H9 (cell line): ENCODE data around the gene NUAK2. TPM values are rescaled to one million over a fixed set of nuclear protein-coding genes. Genes with fewer than 3 reads are reported as not detected.

Source experiments
- DNase-seq: peaks from one replicate; pipeline ENCODE4 v3.0.0-alpha.2; 2017
- H2AFZ ChIP-seq: one replicate; pipeline ENCODE4 v1.6.1; 2013; ENCODE audit warnings: mild to moderate bottlenecking, low read length, control low read depth, moderate library complexity
- H2AK5ac ChIP-seq: 2 replicates; pipeline ENCODE4 v1.6.1; 2013; ENCODE audit warnings: low read length, control low read depth, mixed read lengths; ENCODE audit not compliant: insufficient read length
- H2BK120ac ChIP-seq: one replicate; pipeline ENCODE4 v1.6.1; 2013; ENCODE audit warnings: low read depth, mild to moderate bottlenecking, low read length, control low read depth, inconsistent platforms; ENCODE audit not compliant: poor library complexity, severe bottlenecking
- H2BK12ac ChIP-seq: 2 replicates; pipeline ENCODE4 v1.6.1; 2013; ENCODE audit warnings: low read length, control low read depth, mixed read lengths, low read depth; ENCODE audit not compliant: insufficient read length
- H2BK15ac ChIP-seq: 2 replicates; pipeline ENCODE4 v1.6.1; 2013; ENCODE audit warnings: low read depth, low read length, control low read depth
- H2BK20ac ChIP-seq: one replicate; pipeline ENCODE4 v1.6.1; 2013; ENCODE audit warnings: low read depth, mild to moderate bottlenecking, low read length, control low read depth, inconsistent platforms; ENCODE audit not compliant: poor library complexity, severe bottlenecking
- H2BK5ac ChIP-seq: 2 replicates; pipeline ENCODE4 v1.6.1; 2013; ENCODE audit warnings: low read length, control low read depth, mixed read lengths; ENCODE audit not compliant: insufficient read length
- H3K14ac ChIP-seq: 2 replicates; pipeline ENCODE4 v1.6.1; 2013; ENCODE audit warnings: low read length, control low read depth; ENCODE audit not compliant: insufficient read depth
- H3K18ac ChIP-seq: 2 replicates; pipeline ENCODE4 v1.6.1; 2013; ENCODE audit warnings: low read depth, mild to moderate bottlenecking, mixed read lengths, low read length, control low read depth; ENCODE audit not compliant: insufficient read length
- H3K23ac ChIP-seq: 2 replicates; pipeline ENCODE4 v1.6.1; 2013; ENCODE audit warnings: low read length, control low read depth, mixed read lengths, low read depth; ENCODE audit not compliant: insufficient read length
- H3K23me2 ChIP-seq: 2 replicates; pipeline ENCODE4 v1.6.1; 2013; ENCODE audit warnings: low read depth, mild to moderate bottlenecking, mixed read lengths, low read length, control low read depth; ENCODE audit not compliant: insufficient read length, poor library complexity, severe bottlenecking
- H3K27ac ChIP-seq: 2 replicates; pipeline ENCODE4 v1.5.1; 2013; ENCODE audit warnings: low read length, control low read depth, mixed read lengths, low read depth; ENCODE audit not compliant: insufficient read length
- H3K27me3 ChIP-seq: 2 replicates; pipeline ENCODE4 v1.6.1; 2013; ENCODE audit warnings: low read length, control low read depth, inconsistent platforms; ENCODE audit not compliant: insufficient read depth
- H3K4ac ChIP-seq: 2 replicates; pipeline ENCODE4 v1.6.1; 2013; ENCODE audit warnings: low read depth, mild to moderate bottlenecking, control low read depth, inconsistent platforms, low read length, moderate library complexity
- H3K4me1 ChIP-seq: 2 replicates; pipeline ENCODE4 v1.6.1; 2013; ENCODE audit warnings: low read length, control low read depth, inconsistent platforms; ENCODE audit not compliant: insufficient read depth
- H3K4me2 ChIP-seq: 2 replicates; pipeline ENCODE4 v1.6.1; 2013; ENCODE audit warnings: low read length, control low read depth, mixed read lengths; ENCODE audit not compliant: insufficient read length, insufficient read depth
- H3K56ac ChIP-seq: 2 replicates; pipeline ENCODE4 v1.6.1; 2013; ENCODE audit warnings: low read depth, mild to moderate bottlenecking, mixed read lengths, low read length, control low read depth; ENCODE audit not compliant: insufficient read length
- H3K79me1 ChIP-seq: 2 replicates; pipeline ENCODE4 v1.6.1; 2013; ENCODE audit warnings: low read depth, mild to moderate bottlenecking, moderate library complexity, low read length, control low read depth, inconsistent platforms; ENCODE audit not compliant: insufficient read depth, poor library complexity, severe bottlenecking
- H3K79me2 ChIP-seq: 2 replicates; pipeline ENCODE4 v1.6.1; 2013; ENCODE audit warnings: low read length, control low read depth, inconsistent platforms; ENCODE audit not compliant: insufficient read depth
- H3K9ac ChIP-seq: 2 replicates; pipeline ENCODE4 v1.6.1; 2013; ENCODE audit warnings: low read length, control low read depth, mixed read lengths; ENCODE audit not compliant: insufficient read length; ENCODE audit errors: extremely low read depth
- H3K9me3 ChIP-seq: one replicate; pipeline ENCODE4 v1.6.1; 2013; ENCODE audit warnings: low read depth, low read length, inconsistent platforms; ENCODE audit not compliant: control insufficient read depth
- H3T11ph ChIP-seq: one replicate; pipeline ENCODE4 v1.6.1; 2013; ENCODE audit warnings: mild to moderate bottlenecking, low read length, control low read depth, inconsistent platforms
- H4K20me1 ChIP-seq: one replicate; pipeline ENCODE4 v1.6.1; 2013; ENCODE audit not compliant: control insufficient read depth, insufficient read length, insufficient read depth
- H4K5ac ChIP-seq: 2 replicates; pipeline ENCODE4 v1.6.1; 2013; ENCODE audit warnings: low read depth, mild to moderate bottlenecking, mixed read lengths, low read length, control low read depth; ENCODE audit not compliant: insufficient read length
- H4K8ac ChIP-seq: replicated peaks from 2 replicates; pipeline ENCODE4 v1.6.1; 2013; ENCODE audit warnings: low read length, control low read depth, mixed read lengths, low read depth; ENCODE audit not compliant: insufficient read length
- H4K91ac ChIP-seq: 2 replicates; pipeline ENCODE4 v1.6.1; 2013; ENCODE audit warnings: low read depth, mild to moderate bottlenecking, moderate library complexity, mixed read lengths, low read length, control low read depth; ENCODE audit not compliant: insufficient read length
- H3K27ac Mint-ChIP-seq, 3 experiments: 2 replicates in 2 of 3; 3 replicates in 1 of 3; pipeline ENCODE4 v1.8.0; 2020 to 2021; ENCODE audit warnings: mixed read lengths in 3 of 3, mild to moderate bottlenecking in 1 of 3, moderate library complexity in 1 of 3
- H3K27me3 Mint-ChIP-seq: 2 replicates; pipeline ENCODE4 v1.8.0; 2021; ENCODE audit warnings: low read depth, mild to moderate bottlenecking, moderate library complexity, mixed read lengths
- H3K36me3 Mint-ChIP-seq, 3 experiments: 2 replicates in 2 of 3; 3 replicates in 1 of 3; pipeline ENCODE4 v1.8.0; 2020 to 2021; ENCODE audit warnings: low read depth in 3 of 3, mixed read lengths in 3 of 3; ENCODE audit not compliant: insufficient read depth in 1 of 3
- H3K4me1 Mint-ChIP-seq, 2 experiments: 2 replicates each; pipeline ENCODE4 v1.8.0; 2020; ENCODE audit warnings: mixed read lengths in 2 of 2
- H3K4me3 Mint-ChIP-seq, 2 experiments: 2 replicates in 1 of 2; 3 replicates in 1 of 2; pipeline ENCODE4 v1.8.0; 2020 to 2021; ENCODE audit warnings: mild to moderate bottlenecking in 2 of 2, mixed read lengths in 2 of 2, moderate library complexity in 1 of 2
- H3K9me3 Mint-ChIP-seq, 2 experiments: 2 replicates in 1 of 2; 3 replicates in 1 of 2; pipeline ENCODE4 v1.8.0; 2020; ENCODE audit warnings: mild to moderate bottlenecking in 2 of 2, mixed read lengths in 2 of 2, moderate library complexity in 1 of 2
- CTCF ChIP-seq: fragments of 200-600 bp; sonication (generic); conservative IDR thresholded peaks from 3 replicates; pipeline ENCODE4 v1.8.0; 2021; ENCODE audit warnings: antibody characterized with exemption, mild to moderate bottlenecking
- WGBS: extraction: QIAGEN DNeasy Blood & Tissue Kit; methylation state at CpG from one replicate; pipeline ENCODE4 v1.1.7; 2013; ENCODE audit warnings: missing lambda C conversion rate, low lambda C conversion rate, mixed read lengths; ENCODE audit not compliant: insufficient read length; ENCODE audit errors: extremely low coverage; 5-methylcytosine and 5-hydroxymethylcytosine counted together
- total RNA-seq: library from RNA; stranded (reverse); gene quantifications from 2 replicates; pipeline ENCODE4 v1.2.1, GENCODE V29; 2021

The NUAK2 gene
- total RNA-seq, 1 experiment from 2014 or later: 15.4 TPM

GRCh38 chr1:205339717-205340116 is 18.2 kb upstream of the NUAK2 start:
- H3K79me1 ChIP-seq: no peaks in the 10 kb centered on the region
- H3K27me3 ChIP-seq: peaks cover 12% of the 10 kb centered on the region; the same call in 1 of the 2 replicates
- H3K14ac ChIP-seq: no peak overlapping the region; the same call in 1 of the 2 replicates
- H4K5ac ChIP-seq: no peak overlapping the region
- no peak overlapping the region for H3K23ac ChIP-seq
- no peak for DNase-seq
- no peak overlapping the region for H3K18ac ChIP-seq
- H3K56ac ChIP-seq: no peak overlapping the region
- peaks cover 53% of the 10 kb centered on the region for H3K27me3 Mint-ChIP-seq
- H3K4me1 ChIP-seq: peaks cover 9% of the 10 kb centered on the region
- H3K23me2 ChIP-seq: peaks cover 4% of the 10 kb centered on the region
- H3K36me3 Mint-ChIP-seq: peaks cover 0 to 2% (median 0%) of the 10 kb centered on the region in 3 experiments; a peak in 2 of 7 replicates
- WGBS: no CpG with 5 or more reads among the region's 4 CpGs
- no peak overlapping the region for H4K91ac ChIP-seq
- H3K79me2 ChIP-seq: no peaks in the 10 kb centered on the region
- no peak overlapping the region for H2BK15ac ChIP-seq
- TF ChIP-seq CTCF: no peak
- H4K8ac ChIP-seq: no peak overlapping the region
- H2BK5ac ChIP-seq: no peak overlapping the region
- peaks cover 39% of the 10 kb centered on the region in 2 experiments for H3K4me1 Mint-ChIP-seq
- no peaks in the 10 kb centered on the region for H3K9me3 Mint-ChIP-seq
- H3K4ac ChIP-seq: no peak overlapping the region
- no peak overlapping the region for H2BK120ac ChIP-seq
- H3K27ac ChIP-seq: no peak overlapping the region
- no peaks in the 10 kb centered on the region for H3K9me3 ChIP-seq
- H2BK20ac ChIP-seq: no peak overlapping the region
- H3K27ac Mint-ChIP-seq: no peak overlapping the region
- no peak overlapping the region for H3K4me3 Mint-ChIP-seq
- no peaks in the 10 kb centered on the region for H4K20me1 ChIP-seq
- no peak overlapping the region for H3T11ph ChIP-seq
- H2AFZ ChIP-seq: no peak overlapping the region
- no peak overlapping the region for H2BK12ac ChIP-seq
- H3K9ac ChIP-seq: no peak overlapping the region
- H2AK5ac ChIP-seq: no peak overlapping the region
- no peak overlapping the region for H3K4me2 ChIP-seq
